ENCODE results near the gene PDCD6IP.

DNA sequence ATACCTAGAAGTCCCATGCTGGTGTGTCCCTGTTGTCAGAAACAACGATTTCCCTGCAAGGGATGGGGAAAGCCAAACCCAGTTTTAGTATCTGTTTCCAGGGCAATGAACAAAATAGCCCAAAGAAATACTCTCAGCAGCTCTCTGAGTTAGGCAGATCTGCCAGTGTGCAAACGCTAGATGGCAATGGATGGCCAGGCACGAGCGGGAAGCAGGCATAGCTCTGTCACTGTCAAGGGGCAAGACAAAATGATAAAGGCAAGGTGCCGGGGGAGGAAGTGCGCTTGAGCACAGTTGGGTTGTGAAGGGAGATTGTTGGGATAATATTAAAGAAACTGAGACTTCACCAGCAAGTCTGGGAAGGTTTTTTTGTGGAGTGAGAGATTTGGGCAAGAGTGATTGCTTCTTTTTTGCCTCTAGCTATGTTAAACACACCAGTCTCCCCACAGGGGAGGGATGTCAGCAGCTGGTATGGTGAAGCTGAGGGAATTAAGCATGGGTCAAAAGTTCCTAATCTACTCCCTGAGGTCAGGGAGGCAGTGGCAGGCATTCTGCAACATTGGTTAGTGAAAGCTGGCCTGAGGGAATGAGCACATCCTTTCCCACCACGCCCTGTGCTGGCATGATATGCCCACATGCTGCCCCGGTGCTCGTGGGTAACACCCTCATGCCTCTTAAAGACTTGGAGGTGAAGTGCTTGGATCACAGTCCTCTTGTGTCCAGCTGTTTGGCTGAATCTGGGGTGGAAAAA is 117.5 kb downstream of the PDCD6IP start:
- TF ChIP-seq, protein P1, sequence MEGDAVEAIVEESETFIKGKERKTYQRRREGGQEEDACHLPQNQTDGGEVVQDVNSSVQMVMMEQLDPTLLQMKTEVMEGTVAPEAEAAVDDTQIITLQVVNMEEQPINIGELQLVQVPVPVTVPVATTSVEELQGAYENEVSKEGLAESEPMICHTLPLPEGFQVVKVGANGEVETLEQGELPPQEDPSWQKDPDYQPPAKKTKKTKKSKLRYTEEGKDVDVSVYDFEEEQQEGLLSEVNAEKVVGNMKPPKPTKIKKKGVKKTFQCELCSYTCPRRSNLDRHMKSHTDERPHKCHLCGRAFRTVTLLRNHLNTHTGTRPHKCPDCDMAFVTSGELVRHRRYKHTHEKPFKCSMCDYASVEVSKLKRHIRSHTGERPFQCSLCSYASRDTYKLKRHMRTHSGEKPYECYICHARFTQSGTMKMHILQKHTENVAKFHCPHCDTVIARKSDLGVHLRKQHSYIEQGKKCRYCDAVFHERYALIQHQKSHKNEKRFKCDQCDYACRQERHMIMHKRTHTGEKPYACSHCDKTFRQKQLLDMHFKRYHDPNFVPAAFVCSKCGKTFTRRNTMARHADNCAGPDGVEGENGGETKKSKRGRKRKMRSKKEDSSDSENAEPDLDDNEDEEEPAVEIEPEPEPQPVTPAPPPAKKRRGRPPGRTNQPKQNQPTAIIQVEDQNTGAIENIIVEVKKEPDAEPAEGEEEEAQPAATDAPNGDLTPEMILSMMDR (IDR thresholded peaks at IDR 0.05): peak; percentile 20
- TF ChIP-seq ZFX (IDR thresholded peaks at IDR 0.05; ENCODE audit: borderline replicate concordance): no peak
